Psoas muscle (tissue), 8 donors: ENCODE data around the gene LEF1. TPM values are rescaled to one million over a fixed set of nuclear protein-coding genes. Genes with fewer than 3 reads are reported as not detected.

ENCODE experiments used
- ATAC-seq, 4 donors: fragments of 200-7000 bp; cut with Tn5 transposase; one replicate each; pipeline ENCODE4 v1.9.1; 2020; ENCODE audit warnings: moderate library complexity in 3 of 4, mild to moderate bottlenecking in 2 of 4
- DNase-seq, 2 donors: peaks; one replicate each; pipeline ENCODE4 v3.0.0-alpha.2; 2020
- H3K27ac ChIP-seq: fragments of 200-600 bp; one replicate; pipeline ENCODE4 v1.8.0; 2022
- H3K27me3 ChIP-seq, 3 donors: fragments of 200-600 bp in 1 of 3; one replicate each; pipeline versions ENCODE4 v1.6.1 to v1.8.0; 2013 to 2022; ENCODE audit warnings: low read length in 2 of 3, mild to moderate bottlenecking in 2 of 3, moderate library complexity in 1 of 3; ENCODE audit not compliant: insufficient read depth in 3 of 3
- H3K36me3 ChIP-seq, 2 donors: fragments of 200-600 bp in 1 of 2; one replicate each; pipeline versions ENCODE4 v1.6.1 to v1.8.0; 2013 to 2022; ENCODE audit warnings: low read depth in 1 of 2, mild to moderate bottlenecking in 1 of 2, moderate library complexity in 1 of 2; ENCODE audit not compliant: insufficient read depth in 1 of 2
- H3K4me1 ChIP-seq: fragments of 200-600 bp; one replicate; pipeline ENCODE4 v1.8.0; 2022
- H3K4me3 ChIP-seq: fragments of 200-600 bp; one replicate; pipeline ENCODE4 v1.8.0; 2022; ENCODE audit warnings: mild to moderate bottlenecking
- H3K9me3 ChIP-seq: fragments of 200-600 bp; one replicate; pipeline ENCODE4 v1.8.0; 2022
- CTCF ChIP-seq: fragments of 200-600 bp; IDR thresholded peaks from one replicate; pipeline ENCODE4 v1.8.0; 2022; ENCODE audit warnings: antibody characterized with exemption
- WGBS, 3 donors: extraction: QIAGEN DNeasy Blood & Tissue Kit; methylation state at CpG; one replicate each; pipeline versions ENCODE4 v1.1.6 to v1.1.7; 2013; 5-methylcytosine and 5-hydroxymethylcytosine counted together
- intact Hi-C, 2 donors: fragments of 100-400 bp; cut with DNase I; formaldehyde crosslinking; loops; one replicate each; pipeline versions ENCODE4 v1.11.0 to v1.14.2; 2022
- polyA plus RNA-seq, 3 donors: library from polyadenylated mRNA; stranded (reverse); fragments of 200-250 nt; gene quantifications; one replicate each; pipeline ENCODE4 v1.2.3, GENCODE V29; 2013
- total RNA-seq, 4 donors: library from RNA; stranded (reverse); fragmentation: NEBNext Ultra II Directional in 2 of 4; extraction: Animal tissue kit (Norgen Biotek cat#: 25700) in 2 of 4; gene quantifications; one replicate each; pipeline versions ENCODE4 v1.2.1 to v1.2.4, GENCODE V29; 2021 to 2023
- donor health status: healthy with polysubstance abuse.
- donor health status: DM: no; HTN: no; CAD: no; lungs with moderate emphysema.
- donor health status: Bipolar disorder and iron deficiency.
- donor health status: healthy.
- donor health status: DM: yes; HTN: yes; CAD: no.
- donor health status: DM: no; HTN: no; CAD: no.
- donor health status: DM: no; HTN: no; CAD: no.
- donor health status: DM: yes; HTN: yes; CAD: no.

LEF1 gene
- total and polyA plus RNA-seq, 7 donors: 0.10 to 0.44 (median 0.29) TPM

DNA sequence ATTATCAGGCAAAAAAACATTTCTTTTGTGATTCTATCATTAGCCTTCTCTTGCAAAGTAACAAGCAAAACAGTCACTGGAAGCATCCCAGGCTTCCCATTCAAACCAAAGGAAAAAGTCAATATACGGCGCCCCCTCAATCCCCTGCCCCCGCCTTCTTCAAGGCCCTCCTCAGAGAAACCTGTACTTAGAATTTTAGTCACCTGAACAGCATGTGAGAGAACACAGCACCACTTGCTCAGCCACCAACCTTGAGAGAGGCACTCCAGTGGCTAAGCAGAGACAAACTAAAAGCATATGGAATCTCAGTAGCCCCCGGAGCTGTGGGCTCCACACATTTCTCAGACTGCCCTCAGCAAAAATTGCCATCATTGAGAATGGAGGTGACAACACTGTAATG is 25.2 kb downstream of the LEF1 start:
- Histone ChIP-seq H3K9me3 (no peaks in the 10 kb centered on the region), H3K27ac (no peak overlapping the region), H3K4me1 (no peaks in the 10 kb centered on the region), H3K36me3 (no peaks in the 10 kb centered on the region), H3K4me3 (no peak overlapping the region), H3K27me3 (peaks cover 0 to 2% (median 0%) of the 10 kb centered on the region in 3 donors)
- no peak for DNase-seq
- intact Hi-C loops: no loop called here
- WGBS, 3 donors: 75 to 77% (median 75%) methylated on average over 4 of the region's 4 CpGs
- no peak for ATAC-seq
- TF ChIP-seq CTCF: no peak

GRCh38 chr4:108142870-108143269 is 25.9 kb downstream of the LEF1 start:
- intact Hi-C loops: no loop called here
- ATAC-seq: no peak

GRCh38 chr4:108141213-108141950 is 27.4 kb downstream of the LEF1 start:
- intact Hi-C loops: no loop called here
- TF ChIP-seq CTCF: no peak
- DNase-seq (no peak), ATAC-seq (no peak)
- Histone ChIP-seq H3K9me3 (no peaks in the 10 kb centered on the region), H3K4me1 (no peaks in the 10 kb centered on the region), H3K4me3 (no peak overlapping the region), H3K27me3 (no peaks in the 10 kb centered on the region), H3K36me3 (no peaks in the 10 kb centered on the region), H3K27ac (no peak overlapping the region)
- 63 to 71% (median 70%) methylated on average over 12 of the region's 12 CpGs for WGBS, 3 donors

More at GRCh38 chr4:108142870-108143269, 25.9 kb downstream of the LEF1 start:
- DNase-seq: no peak
- H3K27ac ChIP-seq: no peak overlapping the region
- H3K27me3 ChIP-seq: peaks cover 0 to 2% (median 0%) of the 10 kb centered on the region in 3 donors
- no peaks in the 10 kb centered on the region for H3K4me1 ChIP-seq
- no peaks in the 10 kb centered on the region for H3K9me3 ChIP-seq
- no peaks in the 10 kb centered on the region for H3K36me3 ChIP-seq
- WGBS, 3 donors: 78 to 90% (median 82%) methylated on average over 2 of the region's 2 CpGs
- no peak overlapping the region for H3K4me3 ChIP-seq
- TF ChIP-seq CTCF: no peak

GRCh38 chr4:108140328-108140727 is 28.4 kb downstream of the LEF1 start:
- DNase-seq (no peak), ATAC-seq (no peak)
- 86 to 90% (median 88%) methylated on average over 7 of the region's 7 CpGs for WGBS, 3 donors
- intact Hi-C loops: no loop called here
- H3K27me3 ChIP-seq: no peaks in the 10 kb centered on the region
- no peaks in the 10 kb centered on the region for H3K4me1 ChIP-seq
- H3K4me3 ChIP-seq: no peak overlapping the region
- H3K27ac ChIP-seq: no peak overlapping the region
- H3K36me3 ChIP-seq: no peaks in the 10 kb centered on the region
- no peaks in the 10 kb centered on the region for H3K9me3 ChIP-seq
- TF ChIP-seq CTCF: no peak

GRCh38 chr4:108139089-108139488 is 29.6 kb downstream of the LEF1 start:
- no peak for TF ChIP-seq CTCF
- H3K27me3 ChIP-seq: no peaks in the 10 kb centered on the region
- WGBS, 3 donors: 88 to 91% (median 91%) methylated on average over 2 of the region's 2 CpGs
- no peak for ATAC-seq
- no peaks in the 10 kb centered on the region for H3K4me1 ChIP-seq
- no peak overlapping the region for H3K4me3 ChIP-seq
- H3K27ac ChIP-seq: no peak overlapping the region
- no peaks in the 10 kb centered on the region for H3K36me3 ChIP-seq
- no peak for DNase-seq
- H3K9me3 ChIP-seq: no peaks in the 10 kb centered on the region
- intact Hi-C loops: no loop called here
